Right ventricle myocardium inferior (tissue), 1 donor: ENCODE results near the gene HOXD4. TPM values are rescaled to one million over a fixed set of nuclear protein-coding genes. Genes with fewer than 3 reads are reported as not detected.

Experiments used
- ATAC-seq: fragments of 200-7000 bp; cut with Tn5 transposase; one replicate; pipeline ENCODE4 v1.9.1; 2020; ENCODE audit warnings: mild to moderate bottlenecking, moderate library complexity
- DNase-seq: peaks from one replicate; pipeline ENCODE4 v3.0.0; 2021; ENCODE audit errors: missing footprints
- intact Hi-C: fragments of 100-400 bp; cut with DNase I; formaldehyde crosslinking; loops from one replicate; pipeline ENCODE4 v1.11.0; 2022
- total RNA-seq: library from RNA; stranded (reverse); fragmentation: NEBNext Ultra II Directional; extraction: Animal tissue kit (Norgen Biotek cat#: 25700); gene quantifications from one replicate; pipeline ENCODE4 v1.2.1, GENCODE V29; 2021
- donor health status: DM: no; HTN: yes; CAD: no; lungs with severe emphysema.

The HOXD4 gene
- total RNA-seq, 1 donor from 2014 or later, result not detected

GRCh38 chr2:176136374-176137251 lies 14.7 kb upstream of the HOXD4 start:
- intact Hi-C loops, result no loop called here
- DNase-seq (no peak), ATAC-seq (no peak)

- intact Hi-C loops, result no loop called here
- ATAC-seq (no peak), DNase-seq (no peak)
Measured at GRCh38 chr2:176137252-176137580, 14.1 kb upstream of the HOXD4 start.

- no peak for DNase-seq
- intact Hi-C loops, result no loop called here
- ATAC-seq, result no peak
Measured at GRCh38 chr2:176137906-176138305, 13.4 kb upstream of the HOXD4 start.

- intact Hi-C loops, result no loop called here
- ATAC-seq, result no peak
Measured at GRCh38 chr2:176138526-176138922, 12.8 kb upstream of the HOXD4 start.

GRCh38 chr2:176138923-176139660 lies 12.3 kb upstream of the HOXD4 start:
- DNase-seq (no peak), ATAC-seq (no peak)
- intact Hi-C loops, result no loop called here

More at GRCh38 chr2:176138526-176138922, 12.8 kb upstream of the HOXD4 start:
- DNase-seq, result no peak

GRCh38 chr2:176139661-176140512 lies 11.5 kb upstream of the HOXD4 start:
- DNase-seq (no peak), ATAC-seq (no peak)
- intact Hi-C loops, result loop anchor here (1.0 kb wide), 3 partner anchors 315 to 498 kb away; no protein-coding TSS in a partner anchor

GRCh38 chr2:176140513-176141317 lies 10.6 kb upstream of the HOXD4 start:
- ATAC-seq (peak; percentile 83), DNase-seq (no peak)
- intact Hi-C loops, result loop anchor here (1.0 kb wide), 3 partner anchors 315 to 498 kb away; no protein-coding TSS in a partner anchor

GRCh38 chr2:176142281-176142680 lies 9.1 kb upstream of the HOXD4 start:
- no peak for ATAC-seq
- intact Hi-C loops, result no loop called here
- DNase-seq, result no peak

- ATAC-seq (no peak), DNase-seq (no peak)
- intact Hi-C loops, result no loop called here
Measured at GRCh38 chr2:176145085-176145969, 6.0 kb upstream of the HOXD4 start.

GRCh38 chr2:176146101-176146500 lies 5.2 kb upstream of the HOXD4 start:
- intact Hi-C loops, result no loop called here
- ATAC-seq (no peak), DNase-seq (no peak)

- DNase-seq, result no peak
Measured at GRCh38 chr2:176146645-176147044, 4.7 kb upstream of the HOXD4 start.

GRCh38 chr2:176147210-176147799 lies 4.0 kb upstream of the HOXD4 start:
- DNase-seq (no peak), ATAC-seq (no peak)
- intact Hi-C loops, result no loop called here

More at GRCh38 chr2:176146645-176147044, 4.7 kb upstream of the HOXD4 start:
- ATAC-seq, result no peak
- intact Hi-C loops, result no loop called here

- DNase-seq, result no peak
- intact Hi-C loops, result no loop called here
- no peak for ATAC-seq
Measured at GRCh38 chr2:176147800-176148496, 3.4 kb upstream of the HOXD4 start.

- ATAC-seq (no peak), DNase-seq (no peak)
- intact Hi-C loops, result no loop called here
Measured at GRCh38 chr2:176148751-176149421, 2.5 kb upstream of the HOXD4 start.

- DNase-seq, result no peak
- intact Hi-C loops, result no loop called here
Measured at GRCh38 chr2:176149481-176149938, 1.8 kb upstream of the HOXD4 start.

More at GRCh38 chr2:176149481-176149938, 1.8 kb upstream of the HOXD4 start:
- ATAC-seq, result no peak
